Activated CD8-positive, alpha-beta memory T cell treated with anti-CD3 and anti-CD28 coated beads, Interleukin-2, amount 50 U/mL, for 24 hours (primary cell): ENCODE results near the gene PTGFRN.

ENCODE experiments used
- DNase-seq: peaks from one replicate; pipeline ENCODE4 v3.0.0-alpha.2; 2020; ENCODE audit errors: extremely low read depth

Gene PTGFRN

DNA sequence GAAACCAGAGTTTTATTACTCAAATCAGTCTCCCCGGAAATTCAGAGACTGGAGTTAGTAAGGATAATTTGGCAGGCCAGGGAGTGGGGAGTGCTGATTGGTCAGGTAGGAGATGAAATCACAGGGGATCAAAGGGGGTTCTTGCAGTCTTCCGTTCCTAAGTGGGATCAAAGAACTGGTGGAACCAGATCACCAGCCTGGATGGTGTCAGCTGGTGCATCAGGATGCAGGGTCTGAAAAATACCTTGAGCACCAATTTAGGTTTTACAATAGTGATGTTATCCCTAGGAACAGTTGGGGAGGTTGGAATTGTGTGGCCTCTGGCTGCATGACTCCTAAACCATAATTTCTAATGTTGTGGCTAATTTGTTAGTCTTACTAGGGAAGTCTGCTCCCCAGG, 90.4 kb downstream of the PTGFRN start:
- no peak for DNase-seq

DNA sequence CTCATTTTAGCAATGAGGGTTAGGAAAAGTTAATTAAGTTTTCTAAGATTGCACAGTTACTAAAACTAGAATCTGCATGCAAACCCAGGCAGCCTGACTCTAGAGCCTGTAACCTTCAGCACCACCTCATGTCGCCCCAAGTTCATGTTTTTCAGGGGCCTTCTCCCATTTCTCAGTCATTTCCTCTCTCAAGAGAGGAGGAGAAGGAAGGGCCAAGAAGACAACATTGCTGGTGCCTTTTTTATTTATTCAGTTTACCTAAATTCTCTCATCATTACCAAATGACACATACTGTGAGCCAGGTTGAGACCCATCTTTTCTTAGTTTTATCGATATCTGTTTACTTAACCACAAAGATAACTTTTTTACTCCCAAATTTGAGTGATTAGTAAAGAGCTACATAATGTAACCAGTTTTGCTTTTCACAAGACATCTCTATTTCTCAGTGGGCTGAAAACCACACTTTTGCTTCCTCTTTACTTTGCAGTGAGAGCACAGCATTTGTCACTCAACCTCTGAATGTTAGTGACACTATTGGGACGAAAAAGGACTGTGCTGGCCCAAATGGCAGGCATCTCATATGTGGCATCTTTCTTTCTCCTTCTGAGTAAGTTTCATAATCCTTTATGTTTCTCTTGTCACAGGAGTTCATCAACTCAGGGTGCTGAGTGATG, 91.7 kb downstream of the PTGFRN start, which contains the start of gene CD101:
Gene CD101, plus strand, starts transcription at position 507 of the 674 bp plus-strand sequence. Its CDS starts 58 bp downstream, at position 565.
- no peak for DNase-seq

DNA sequence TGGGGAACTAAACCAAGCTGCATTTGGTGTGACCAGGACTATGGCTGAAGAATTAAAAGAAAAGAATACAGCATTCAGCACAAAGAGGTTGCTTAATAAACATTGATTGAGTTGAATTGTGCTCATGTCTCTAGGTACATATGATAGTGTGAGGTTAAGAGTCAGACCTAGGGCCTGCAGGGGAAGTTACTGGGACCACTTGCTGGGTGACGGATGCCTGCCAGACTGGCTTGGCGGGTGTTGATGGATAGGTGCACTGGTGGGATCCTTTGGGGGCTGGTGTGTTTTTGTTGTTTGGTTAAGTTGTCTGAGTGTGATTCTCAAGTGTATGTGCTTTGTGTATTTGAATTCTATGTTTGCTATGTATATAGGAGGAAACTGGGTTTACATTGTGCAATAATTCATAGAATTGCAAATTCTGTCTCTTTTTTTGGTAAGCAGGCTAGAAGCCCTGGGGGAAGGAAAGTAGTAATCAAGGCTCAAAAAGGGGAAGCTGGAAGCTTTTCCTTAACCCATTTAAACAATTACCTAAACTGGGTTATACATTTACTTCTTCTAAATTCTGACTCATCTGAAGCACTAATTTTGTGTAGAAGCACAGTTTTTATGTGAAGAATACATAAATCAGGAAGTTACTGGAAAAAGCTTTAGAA, 93.6 kb downstream of the PTGFRN start:
- no peak for DNase-seq

GRCh38 chr1:117007719-117008013, 98.0 kb downstream of the PTGFRN start:
- DNase-seq = no peak

DNA sequence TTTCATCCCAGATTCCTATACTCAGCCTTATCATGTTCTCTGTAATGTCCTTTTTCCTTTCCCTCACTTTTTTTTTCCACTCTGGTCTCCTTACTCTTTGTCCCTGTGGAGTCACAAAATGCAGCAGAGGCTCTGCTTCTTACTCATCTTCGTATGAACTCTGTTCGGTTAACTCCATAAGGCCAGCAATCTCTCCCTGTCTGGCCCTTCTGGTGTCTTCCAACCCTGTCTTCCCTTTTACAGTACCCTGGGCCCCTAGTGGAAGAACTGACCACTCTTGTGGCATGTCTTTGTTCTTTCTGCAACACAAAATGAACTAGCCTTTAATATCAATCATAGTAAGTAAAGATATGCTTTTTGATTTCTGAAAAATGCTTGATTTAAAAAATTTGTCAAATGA, 98.9 kb downstream of the PTGFRN start:
- no peak for DNase-seq

DNA sequence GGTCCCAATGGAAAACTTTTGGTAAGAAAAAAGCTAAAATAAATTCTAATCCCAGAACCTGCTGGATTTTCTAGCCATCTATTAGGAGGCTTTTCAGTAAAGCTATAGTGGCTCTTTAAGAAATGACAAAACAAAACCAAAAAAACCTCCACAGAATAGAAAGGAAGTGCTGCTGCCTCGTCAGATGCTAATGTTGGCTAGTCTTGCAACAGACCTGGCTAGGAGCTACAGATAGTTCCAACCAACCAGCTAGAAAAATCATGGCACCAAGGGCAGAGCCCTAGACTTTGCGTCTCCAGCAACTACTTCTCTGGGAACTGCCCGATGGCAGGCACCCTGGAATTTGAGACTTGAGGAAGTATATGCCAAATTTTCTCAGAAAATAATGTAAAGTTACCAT, 99.4 kb downstream of the PTGFRN start:
- DNase-seq = no peak

- DNase-seq = no peak
These were observed 100.7 kb downstream of the PTGFRN start for GRCh38 chr1:117010310-117010969.

DNA sequence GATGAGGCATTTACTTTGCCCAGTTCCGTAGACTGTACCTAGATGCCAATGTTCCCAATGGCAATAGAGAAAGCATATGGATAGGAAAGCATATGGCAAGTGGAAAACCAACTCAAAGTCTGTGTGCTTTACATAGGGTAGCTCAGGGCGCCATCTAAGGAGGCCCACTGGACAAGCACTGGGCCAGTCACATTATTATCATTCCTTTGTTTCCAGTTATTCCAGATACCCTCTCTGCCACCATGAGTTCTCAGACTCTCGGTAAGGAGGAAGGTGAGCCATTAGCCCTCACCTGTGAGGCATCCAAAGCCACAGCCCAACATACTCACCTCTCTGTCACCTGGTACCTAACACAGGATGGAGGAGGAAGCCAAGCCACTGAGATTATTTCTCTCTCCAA, 101.6 kb downstream of the PTGFRN start:
- DNase-seq = no peak

- DNase-seq = no peak
These were observed 103.7 kb downstream of the PTGFRN start for GRCh38 chr1:117013309-117013858.

GRCh38 chr1:117014209-117014608, 104.5 kb downstream of the PTGFRN start:
- DNase-seq = no peak

- no peak for DNase-seq
These were observed 106.0 kb downstream of the PTGFRN start for GRCh38 chr1:117015724-117016123.

GRCh38 chr1:117017062-117017461, 107.3 kb downstream of the PTGFRN start:
- DNase-seq = no peak

DNA sequence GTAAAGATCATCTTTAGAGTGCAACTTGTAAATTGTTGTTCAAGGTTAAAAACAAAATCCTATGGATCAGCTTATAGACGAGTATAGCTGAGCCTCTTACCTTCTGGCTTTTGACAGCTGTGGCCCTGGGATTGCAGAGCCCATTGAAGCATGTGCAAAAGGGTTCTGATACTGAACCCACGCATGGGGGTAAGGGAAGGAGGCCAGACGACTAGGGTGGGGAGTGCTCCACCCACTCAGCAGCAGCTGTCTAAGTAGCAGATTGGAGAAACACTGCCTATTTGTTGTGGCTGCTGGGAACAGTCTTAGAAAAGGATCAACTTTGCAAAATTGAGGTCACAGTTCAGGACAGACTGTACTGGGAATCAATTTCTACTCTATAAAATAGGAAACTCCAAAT, 107.9 kb downstream of the PTGFRN start:
- no peak for DNase-seq

DNA sequence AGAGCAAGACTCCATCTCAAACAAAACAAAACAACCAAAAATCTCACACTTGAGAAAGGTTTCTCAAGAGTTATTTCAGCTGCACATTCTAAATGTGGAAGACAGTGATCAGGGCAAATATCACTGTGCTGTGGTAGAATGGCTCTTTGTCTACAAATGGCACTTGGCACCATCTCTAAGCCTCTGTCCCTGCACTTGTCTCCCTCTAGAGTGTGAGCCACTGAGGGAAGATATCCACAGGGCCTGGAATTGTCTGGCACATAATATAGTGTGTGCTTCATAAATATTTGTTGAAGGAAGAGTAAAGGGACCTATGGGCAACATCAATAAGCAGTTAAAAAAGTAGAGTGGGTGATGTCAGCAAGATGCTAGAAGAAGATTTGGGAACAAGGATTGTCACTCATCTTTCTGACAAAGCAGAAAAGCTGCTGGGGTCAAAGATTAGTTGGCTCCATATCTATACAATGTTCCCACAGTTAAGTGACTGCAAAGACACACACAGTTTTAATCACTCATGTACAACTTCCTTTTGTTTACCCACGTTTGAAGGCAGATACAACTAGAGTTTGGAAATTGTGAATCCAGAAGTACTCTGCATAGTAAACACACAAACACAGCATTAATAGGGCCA, 110.9 kb downstream of the PTGFRN start:
- DNase-seq = no peak

DNA sequence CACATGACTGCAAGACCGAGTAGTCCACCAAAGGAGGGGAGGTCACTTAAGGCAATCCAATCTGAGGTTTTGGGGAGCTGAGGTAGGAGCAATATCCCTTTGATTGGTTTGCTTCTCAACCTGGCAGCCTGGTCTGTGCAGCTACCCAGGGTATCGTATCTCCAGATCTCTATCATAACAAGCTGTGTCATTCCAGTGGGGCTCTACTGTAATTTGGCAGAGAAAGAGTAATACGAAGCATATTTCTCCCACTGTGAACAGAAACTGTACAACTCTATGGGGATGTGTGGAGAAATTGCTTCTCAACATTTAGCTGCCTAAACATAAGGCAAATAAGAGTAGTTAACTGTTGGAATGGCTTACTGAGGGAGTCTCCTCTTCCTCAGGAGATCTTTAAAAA, 112.4 kb downstream of the PTGFRN start:
- DNase-seq = no peak

- no peak for DNase-seq
These were observed 115.9 kb downstream of the PTGFRN start for GRCh38 chr1:117025568-117025967.

DNA sequence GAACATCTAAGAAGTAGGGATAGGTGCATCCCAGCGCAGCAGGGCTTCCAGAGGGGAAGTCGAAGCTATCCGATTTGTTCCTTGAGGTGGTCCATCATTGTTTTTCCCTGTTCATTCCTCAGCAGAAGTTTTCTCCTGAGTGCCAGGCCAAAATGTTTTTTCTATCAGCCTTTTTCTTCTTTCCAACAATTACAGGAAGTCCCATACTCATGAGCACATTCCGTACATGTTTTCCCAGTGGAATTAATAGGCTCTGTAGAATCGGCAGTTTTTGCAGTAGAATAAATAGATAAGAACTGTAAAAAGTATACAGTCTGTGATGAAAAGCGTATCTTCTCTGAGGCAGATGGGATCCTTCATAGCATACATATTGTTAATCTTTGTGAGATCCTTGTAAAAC, 116.6 kb downstream of the PTGFRN start:
- DNase-seq = no peak

GRCh38 chr1:117029685-117030084, 120.0 kb downstream of the PTGFRN start:
- DNase-seq = no peak

- DNase-seq = no peak
These were observed 120.7 kb downstream of the PTGFRN start for GRCh38 chr1:117030271-117030877.

DNA sequence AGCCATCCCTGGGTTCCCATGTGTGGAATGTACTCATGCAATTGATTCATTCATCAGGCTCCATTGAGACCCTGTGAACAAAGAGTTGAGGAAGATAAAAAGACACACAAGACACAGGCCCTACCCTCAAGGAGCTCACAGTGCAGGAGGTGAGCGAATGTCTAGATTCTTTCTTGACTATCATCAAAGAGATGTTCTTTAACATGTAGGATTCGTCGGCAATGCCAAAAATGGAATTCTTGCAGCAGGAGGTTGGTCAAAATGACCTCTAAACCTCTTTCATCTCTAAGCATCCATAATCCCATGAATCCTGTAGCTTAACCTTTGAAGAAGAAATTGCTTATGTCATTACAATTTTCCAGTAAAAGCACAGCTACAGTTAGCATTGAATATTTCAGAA, 122.5 kb downstream of the PTGFRN start:
- DNase-seq = no peak

DNA sequence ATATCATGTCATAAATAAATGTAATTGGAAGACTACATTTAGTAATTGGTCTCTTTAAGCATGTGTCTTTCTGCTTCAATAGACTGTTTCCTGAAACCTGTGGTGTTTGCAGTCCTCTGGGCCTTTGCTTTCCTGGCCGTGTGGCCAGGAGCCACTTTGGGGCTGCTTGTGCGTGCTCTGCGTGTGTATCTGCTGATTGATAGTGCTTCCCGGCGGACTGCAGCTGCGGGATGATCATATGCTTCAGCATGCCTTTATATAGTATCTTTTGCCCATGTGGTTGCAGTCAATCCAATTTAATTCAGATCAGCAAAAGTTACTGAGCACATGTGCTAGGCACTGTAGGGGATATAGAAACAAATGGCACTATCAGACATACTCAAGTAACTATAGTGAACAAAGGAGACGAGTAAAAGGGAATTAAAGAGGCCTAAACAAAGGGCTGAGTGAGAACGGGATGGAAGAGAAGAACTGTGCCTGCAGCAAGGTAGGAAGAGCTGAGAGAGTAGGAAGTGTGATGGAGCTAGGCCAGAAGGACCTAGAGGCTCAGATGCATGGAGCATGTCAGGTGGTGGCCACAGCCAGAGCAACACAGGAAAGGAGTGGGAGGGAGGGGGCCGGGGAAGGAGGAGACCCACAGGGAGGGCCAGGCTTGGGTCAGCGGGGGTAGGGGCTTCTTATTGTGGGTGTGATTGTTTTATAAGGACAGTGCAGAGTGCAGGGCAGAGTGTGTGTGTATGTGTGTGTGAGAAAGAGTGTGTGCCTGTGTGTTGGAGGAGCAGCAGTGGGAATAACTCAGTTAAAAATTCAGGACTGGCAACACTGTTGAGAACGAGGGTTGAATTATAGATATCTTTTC, 123.2 kb downstream of the PTGFRN start:
- no peak for DNase-seq
